Measurements from ENCODE around the gene SV2B.

- no peak for TF ChIP-seq EZH2 (IDR thresholded peaks at IDR 0.05; ENCODE audit: low read length)
- TF ChIP-seq, protein P1, sequence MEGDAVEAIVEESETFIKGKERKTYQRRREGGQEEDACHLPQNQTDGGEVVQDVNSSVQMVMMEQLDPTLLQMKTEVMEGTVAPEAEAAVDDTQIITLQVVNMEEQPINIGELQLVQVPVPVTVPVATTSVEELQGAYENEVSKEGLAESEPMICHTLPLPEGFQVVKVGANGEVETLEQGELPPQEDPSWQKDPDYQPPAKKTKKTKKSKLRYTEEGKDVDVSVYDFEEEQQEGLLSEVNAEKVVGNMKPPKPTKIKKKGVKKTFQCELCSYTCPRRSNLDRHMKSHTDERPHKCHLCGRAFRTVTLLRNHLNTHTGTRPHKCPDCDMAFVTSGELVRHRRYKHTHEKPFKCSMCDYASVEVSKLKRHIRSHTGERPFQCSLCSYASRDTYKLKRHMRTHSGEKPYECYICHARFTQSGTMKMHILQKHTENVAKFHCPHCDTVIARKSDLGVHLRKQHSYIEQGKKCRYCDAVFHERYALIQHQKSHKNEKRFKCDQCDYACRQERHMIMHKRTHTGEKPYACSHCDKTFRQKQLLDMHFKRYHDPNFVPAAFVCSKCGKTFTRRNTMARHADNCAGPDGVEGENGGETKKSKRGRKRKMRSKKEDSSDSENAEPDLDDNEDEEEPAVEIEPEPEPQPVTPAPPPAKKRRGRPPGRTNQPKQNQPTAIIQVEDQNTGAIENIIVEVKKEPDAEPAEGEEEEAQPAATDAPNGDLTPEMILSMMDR (optimal IDR thresholded peaks at IDR 0.05 in 1 of 3, IDR thresholded peaks at IDR 0.05 in 1 of 3, conservative IDR thresholded peaks at IDR 0.05 in 1 of 3; ENCODE audit: extremely low read depth in 1 of 3, insufficient read depth in 2 of 3, low read length in 3 of 3), result no peak
Observed at GRCh38 chr15:91129436-91129835, 29.4 kb downstream of the SV2B start.
